GM12878 (cell line): ENCODE data around the gene LRRC7. TPM values are rescaled to one million over a fixed set of nuclear protein-coding genes. Genes with fewer than 3 reads are reported as not detected.

Experiments used
- ATAC-seq: fragments of 200-7000 bp; cut with Tn5 transposase; 3 replicates; pipeline ENCODE4 v1.9.1; 2020; ENCODE audit warnings: mild to moderate bottlenecking, moderate library complexity
- BruUV-seq: library from RNA; stranded (reverse); fragments of 400-500 nt; replicated peaks from 2 replicates; lab custom pipeline; 2021; lab: Mats Ljungman, UMichigan
- CTCF ChIA-PET: fragments of 300-600 bp; sonication (Branson Sonifier 250); formaldehyde crosslinking; extraction: SDS; loops from one replicate; lab custom pipeline; 2021; ENCODE audit warnings: inconsistent platforms; lab: Yijun Ruan, JAX
- POLR2A ChIA-PET: fragments of 350-600 bp; formaldehyde crosslinking; extraction: SDS; loops from one replicate; lab custom pipeline; 2021; ENCODE audit warnings: inconsistent platforms; lab: Charles Lee
- RAD21 ChIA-PET: fragments of 300-600 bp; sonication (Branson Sonifier 250); formaldehyde crosslinking; loops from one replicate; lab custom pipeline; 2023; ENCODE audit warnings: antibody characterized with exemption; ENCODE audit not compliant: unreplicated experiment; lab: Charles Lee
- SMC1A ChIA-PET: fragments of 300-600 bp; sonication (Branson Sonifier 250); formaldehyde crosslinking; loops from one replicate; lab custom pipeline; 2023; ENCODE audit not compliant: unreplicated experiment, uncharacterized antibody; lab: Charles Lee
- DNase-seq: peaks from one replicate; pipeline ENCODE4 v3.0.0-alpha.2; 2011; ENCODE audit warnings: low read depth, low spot score
- FAIRE-seq: peaks from 3 replicates; lab custom pipeline; 2011; peaks lifted over from hg19 to GRCh38; lab: Jason Lieb, UNC
- H2AFZ ChIP-seq: 2 replicates; pipeline ENCODE4 v1.6.0; 2011; ENCODE audit warnings: low read depth, low read length, control low read depth; ENCODE audit not compliant: control insufficient read depth
- H3K27ac ChIP-seq: 2 replicates; pipeline ENCODE4 v1.5.1; 2011; ENCODE audit warnings: control low read depth; ENCODE audit not compliant: control insufficient read depth, insufficient read depth
- H3K27me3 ChIP-seq, 2 experiments: replicated peaks in 1 of 2; 2 replicates each; pipeline versions ENCODE4 v1.6.0 to v1.6.1; 2011; ENCODE audit warnings: low read length in 1 of 2; ENCODE audit not compliant: control insufficient read depth in 2 of 2, insufficient read depth in 2 of 2
- H3K36me3 ChIP-seq, 2 experiments: 2 replicates each; pipeline ENCODE4 v1.5.1; 2011; ENCODE audit warnings: low read length in 1 of 2; ENCODE audit not compliant: control insufficient read depth in 2 of 2, insufficient read depth in 2 of 2
- H3K4me1 ChIP-seq: 2 replicates; pipeline ENCODE4 v1.6.1; 2011; ENCODE audit warnings: mild to moderate bottlenecking, low read length, moderate library complexity, mixed read lengths; ENCODE audit not compliant: control insufficient read depth, insufficient read depth
- H3K4me2 ChIP-seq: 2 replicates; pipeline ENCODE4 v1.6.0; 2011; ENCODE audit warnings: control low read depth; ENCODE audit not compliant: control insufficient read depth, insufficient read depth
- H3K4me3 ChIP-seq: fragments of 200-600 bp; sonication (generic); 2 replicates; pipeline ENCODE4 v1.5.1; 2016
- H3K79me2 ChIP-seq: 2 replicates; pipeline ENCODE4 v1.6.0; 2011; ENCODE audit warnings: low read length; ENCODE audit not compliant: control insufficient read depth, insufficient read depth
- H3K9ac ChIP-seq: 2 replicates; pipeline ENCODE4 v1.8.0; 2011; ENCODE audit warnings: low read length, control low read depth, mixed read lengths; ENCODE audit not compliant: control insufficient read depth, insufficient read depth
- H3K9me3 ChIP-seq: replicated peaks from 3 replicates; pipeline ENCODE4 v1.5.1; 2011; ENCODE audit warnings: mild to moderate bottlenecking, low read length; ENCODE audit not compliant: control insufficient read depth, insufficient read depth
- H4K20me1 ChIP-seq: 2 replicates; pipeline ENCODE4 v1.6.0; 2011; ENCODE audit not compliant: control insufficient read depth, insufficient read depth
- BACH1 ChIP-seq: fragments of 450-650 bp; IDR thresholded peaks from 2 replicates; pipeline ENCODE4 v1.6.1; 2017; ENCODE audit warnings: mild to moderate bottlenecking, borderline replicate concordance
- IKZF2 ChIP-seq, 2 experiments: fragments of 450-650 bp; IDR thresholded peaks; 2 replicates each; pipeline ENCODE4 v1.6.1; 2017; ENCODE audit warnings: mild to moderate bottlenecking in 2 of 2, moderate library complexity in 2 of 2
- MTA2 ChIP-seq: fragments of 450-650 bp; IDR thresholded peaks from 2 replicates; pipeline ENCODE4 v1.6.1; 2016; ENCODE audit warnings: low read depth, mild to moderate bottlenecking, moderate library complexity
- SPI1 ChIP-seq: IDR thresholded peaks from 2 replicates; pipeline ENCODE4 v1.6.1; 2011; ENCODE audit warnings: low read depth, mild to moderate bottlenecking, low read length, moderate library complexity, borderline replicate concordance; ENCODE audit not compliant: insufficient read depth
- YY1 ChIP-seq: IDR thresholded peaks from 2 replicates; pipeline ENCODE4 v1.6.1; 2011; ENCODE audit warnings: low read depth, mild to moderate bottlenecking, low read length
- WGBS: methylation state at CpG from one replicate; pipeline ENCODE4 v1.1.6; 2016; ENCODE audit warnings: low lambda C conversion rate; ENCODE audit not compliant: insufficient replicate concordance, insufficient coverage; ENCODE audit errors: missing lambda C conversion rate; 5-methylcytosine and 5-hydroxymethylcytosine counted together
- in situ Hi-C: fragments of 300-500 bp; cut with MboI; formaldehyde crosslinking; loops from 9 replicates; pipeline ENCODE4 v1.14.3; 2018; ENCODE audit warnings: mixed read lengths
- intact Hi-C: fragments of 100-400 bp; cut with micrococcal nuclease; formaldehyde crosslinking; loops from one replicate; pipeline ENCODE4 v1.14.2; 2022; ENCODE audit not compliant: unreplicated experiment
- polyA plus RNA-seq, 11 experiments: library from polyadenylated mRNA; depleted of rRNA in 4 of 11; unstranded in 6 of 11; stranded (reverse) in 5 of 11; fragments of >200 nt; fragmentation: Nextera tagmentation in 4 of 11; fragmentation: Illumina TruSeq in 1 of 11; extraction: Ambion mirVana in 4 of 11; extraction: Trizol in 1 of 11; gene quantifications; 1 replicate in 1 of 11; 2 replicates in 10 of 11; pipeline versions ENCODE4 v1.2.1 to v1.2.3, GENCODE V29; 2011 to 2016; ENCODE audit warnings: inconsistent platforms in 2 of 11, missing spikeins in 2 of 11, low read depth in 1 of 11
- total RNA-seq, 4 experiments: library from RNA; depleted of rRNA in 3 of 4; stranded (reverse); fragments of >200 nt in 3 of 4; fragmentation: Illumina TruSeq in 1 of 4; extraction: Trizol in 1 of 4; gene quantifications; 2 replicates each; pipeline versions ENCODE4 v1.2.1 to v1.2.3, GENCODE V29; 2013 to 2021
- TF ChIP-seq, protein P1 (sequence below): fragments of 450-650 bp; IDR thresholded peaks from 2 replicates; pipeline ENCODE4 v1.6.1; 2016; ENCODE audit warnings: mild to moderate bottlenecking, moderate library complexity, borderline replicate concordance

LRRC7 gene
- total and polyA plus RNA-seq, 10 of the 15 experiments (the other 5 are each of a cell fraction or from before 2014, with no cell fraction given), result 0.05 to 1.4 (median 0.24) TPM; not detected in 5

DNA sequence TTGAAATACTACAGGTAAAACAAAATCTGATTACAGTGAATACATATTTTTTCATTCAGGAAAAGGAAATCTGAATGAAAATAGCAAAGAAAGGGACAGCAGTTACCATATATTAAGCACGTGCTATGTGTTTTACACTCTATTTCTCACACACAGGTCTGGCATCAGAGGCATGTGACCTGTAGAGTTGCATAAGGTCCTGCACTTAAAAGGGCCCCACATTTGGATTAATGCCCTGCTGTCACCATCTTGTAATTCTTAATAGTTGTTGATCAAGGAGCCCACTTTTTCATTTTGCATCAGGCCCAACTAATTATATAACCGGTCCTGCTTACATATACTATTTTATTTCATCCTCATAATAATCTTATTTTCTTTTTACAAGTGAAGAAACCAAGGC is 511.8 kb downstream of the LRRC7 start (continued):
- TF ChIP-seq, protein P1, sequence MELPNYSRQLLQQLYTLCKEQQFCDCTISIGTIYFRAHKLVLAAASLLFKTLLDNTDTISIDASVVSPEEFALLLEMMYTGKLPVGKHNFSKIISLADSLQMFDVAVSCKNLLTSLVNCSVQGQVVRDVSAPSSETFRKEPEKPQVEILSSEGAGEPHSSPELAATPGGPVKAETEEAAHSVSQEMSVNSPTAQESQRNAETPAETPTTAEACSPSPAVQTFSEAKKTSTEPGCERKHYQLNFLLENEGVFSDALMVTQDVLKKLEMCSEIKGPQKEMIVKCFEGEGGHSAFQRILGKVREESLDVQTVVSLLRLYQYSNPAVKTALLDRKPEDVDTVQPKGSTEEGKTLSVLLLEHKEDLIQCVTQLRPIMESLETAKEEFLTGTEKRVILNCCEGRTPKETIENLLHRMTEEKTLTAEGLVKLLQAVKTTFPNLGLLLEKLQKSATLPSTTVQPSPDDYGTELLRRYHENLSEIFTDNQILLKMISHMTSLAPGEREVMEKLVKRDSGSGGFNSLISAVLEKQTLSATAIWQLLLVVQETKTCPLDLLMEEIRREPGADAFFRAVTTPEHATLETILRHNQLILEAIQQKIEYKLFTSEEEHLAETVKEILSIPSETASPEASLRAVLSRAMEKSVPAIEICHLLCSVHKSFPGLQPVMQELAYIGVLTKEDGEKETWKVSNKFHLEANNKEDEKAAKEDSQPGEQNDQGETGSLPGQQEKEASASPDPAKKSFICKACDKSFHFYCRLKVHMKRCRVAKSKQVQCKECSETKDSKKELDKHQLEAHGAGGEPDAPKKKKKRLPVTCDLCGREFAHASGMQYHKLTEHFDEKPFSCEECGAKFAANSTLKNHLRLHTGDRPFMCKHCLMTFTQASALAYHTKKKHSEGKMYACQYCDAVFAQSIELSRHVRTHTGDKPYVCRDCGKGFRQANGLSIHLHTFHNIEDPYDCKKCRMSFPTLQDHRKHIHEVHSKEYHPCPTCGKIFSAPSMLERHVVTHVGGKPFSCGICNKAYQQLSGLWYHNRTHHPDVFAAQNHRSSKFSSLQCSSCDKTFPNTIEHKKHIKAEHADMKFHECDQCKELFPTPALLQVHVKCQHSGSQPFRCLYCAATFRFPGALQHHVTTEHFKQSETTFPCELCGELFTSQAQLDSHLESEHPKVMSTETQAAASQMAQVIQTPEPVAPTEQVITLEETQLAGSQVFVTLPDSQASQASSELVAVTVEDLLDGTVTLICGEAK, result no peak
- TF ChIP-seq BACH1, result no peak

DNA sequence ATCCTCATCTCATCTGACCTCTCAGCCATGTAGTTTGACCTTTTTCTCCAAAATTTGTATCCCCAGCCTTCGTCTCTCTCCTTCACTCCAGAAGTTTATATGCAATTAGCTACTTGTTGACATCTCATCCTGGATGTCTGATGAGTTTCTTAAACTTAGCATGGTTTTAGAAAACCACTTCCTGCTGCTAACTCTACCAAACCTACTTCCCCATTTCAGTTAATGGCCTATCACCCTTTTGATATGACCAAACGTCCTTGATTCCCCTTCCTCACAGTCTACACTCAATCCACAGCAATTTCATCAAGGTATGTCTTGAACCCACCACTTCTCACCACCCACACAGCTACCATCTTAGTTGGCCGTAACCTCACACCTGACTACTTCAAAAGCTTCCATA is 515.8 kb downstream of the LRRC7 start:
- ChIA-PET POLR2A (no interaction called here), RAD21 (no interaction called here), SMC1A (no interaction called here), CTCF (no interaction called here)
- no peaks in the 10 kb centered on the region for H3K9me3 ChIP-seq
- DNase-seq (no peak), ATAC-seq (peak; percentile 69), FAIRE-seq (no peak)
- no peaks in the 10 kb centered on the region for H3K79me2 ChIP-seq
- WGBS, result 15% methylated on average over 3 of the region's 3 CpGs
- no peak overlapping the region for H2AFZ ChIP-seq
- intact Hi-C loops, result no loop called here
- H3K27ac ChIP-seq, result no peak overlapping the region
- H3K36me3 ChIP-seq, result no peaks in the 10 kb centered on the region
- H3K4me2 ChIP-seq, result no peak overlapping the region
- no peak overlapping the region for H3K9ac ChIP-seq
- in situ Hi-C loops, result no loop called here
- peak; percentile 50 for TF ChIP-seq MTA2
- TF ChIP-seq IKZF2 (IDR thresholded peaks at IDR 0.05), result peak in 1 of 2 experiments; percentile 20; a peak in 1 of 4 replicates
- no peak for TF ChIP-seq YY1
- peak; percentile 65; the same call in 1 of the 2 replicates for TF ChIP-seq SPI1
- no peaks in the 10 kb centered on the region for H3K4me1 ChIP-seq
- BruUV-seq, result no TSS peak
- no peak overlapping the region for H3K4me3 ChIP-seq
- H3K27me3 ChIP-seq, result no peaks in the 10 kb centered on the region
- H4K20me1 ChIP-seq, result no peaks in the 10 kb centered on the region
